ENCODE results near the gene ENTREP1. TPM values are rescaled to one million over a fixed set of nuclear protein-coding genes. Genes with fewer than 3 reads are reported as not detected.
"Not testable (repeated sequence)": the region's sequence is repeated elsewhere in the genome, so short reads cannot be mapped to it uniquely, and the experiment has no call there.

Gene ENTREP1
- total RNA-seq, 2 donors from 2014 or later: 13.7 to 25.8 TPM

DNA sequence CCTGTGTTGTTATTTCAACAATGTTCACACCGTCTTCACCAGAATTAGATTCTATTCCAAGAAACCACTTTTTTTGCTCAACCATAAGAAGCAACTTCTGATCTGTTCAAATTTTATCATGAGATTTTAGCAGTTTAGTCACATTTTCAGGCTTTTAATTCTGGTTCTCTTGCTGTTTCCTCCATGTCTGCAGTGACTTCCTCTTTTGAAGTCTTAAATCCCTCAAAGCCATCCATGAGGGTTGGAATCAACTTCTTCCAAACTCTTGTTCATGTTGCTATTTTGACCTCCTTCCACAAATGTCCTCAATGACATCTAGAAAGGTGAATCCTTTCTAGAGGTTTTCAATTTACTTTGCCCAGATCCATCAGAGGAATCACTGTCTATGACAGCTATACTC, 25.7 kb upstream of the ENTREP1 start:
- no peak for DNase-seq
- H3K9ac ChIP-seq (ENCODE audit: extremely low read depth, low read length, poor library complexity, severe bottlenecking): no peak overlapping the region
- 92 to 100% methylated on average over 1 of the region's 1 CpG for WGBS, 2 experiments (ENCODE audit: insufficient coverage in 1 of 2, insufficient read length in 1 of 2)
- H3K27ac ChIP-seq (ENCODE audit: low read depth, low read length): no peak overlapping the region
- no peaks in the 10 kb centered on the region for H3K9me3 ChIP-seq (ENCODE audit: control insufficient read depth, low read length)
- H3K4me1 Mint-ChIP-seq: peaks cover 19% of the 10 kb centered on the region
- H3K27me3 ChIP-seq (ENCODE audit: control insufficient read depth, insufficient read depth, low read length, poor library complexity, severe bottlenecking): no peaks in the 10 kb centered on the region
- TF ChIP-seq, protein P1, sequence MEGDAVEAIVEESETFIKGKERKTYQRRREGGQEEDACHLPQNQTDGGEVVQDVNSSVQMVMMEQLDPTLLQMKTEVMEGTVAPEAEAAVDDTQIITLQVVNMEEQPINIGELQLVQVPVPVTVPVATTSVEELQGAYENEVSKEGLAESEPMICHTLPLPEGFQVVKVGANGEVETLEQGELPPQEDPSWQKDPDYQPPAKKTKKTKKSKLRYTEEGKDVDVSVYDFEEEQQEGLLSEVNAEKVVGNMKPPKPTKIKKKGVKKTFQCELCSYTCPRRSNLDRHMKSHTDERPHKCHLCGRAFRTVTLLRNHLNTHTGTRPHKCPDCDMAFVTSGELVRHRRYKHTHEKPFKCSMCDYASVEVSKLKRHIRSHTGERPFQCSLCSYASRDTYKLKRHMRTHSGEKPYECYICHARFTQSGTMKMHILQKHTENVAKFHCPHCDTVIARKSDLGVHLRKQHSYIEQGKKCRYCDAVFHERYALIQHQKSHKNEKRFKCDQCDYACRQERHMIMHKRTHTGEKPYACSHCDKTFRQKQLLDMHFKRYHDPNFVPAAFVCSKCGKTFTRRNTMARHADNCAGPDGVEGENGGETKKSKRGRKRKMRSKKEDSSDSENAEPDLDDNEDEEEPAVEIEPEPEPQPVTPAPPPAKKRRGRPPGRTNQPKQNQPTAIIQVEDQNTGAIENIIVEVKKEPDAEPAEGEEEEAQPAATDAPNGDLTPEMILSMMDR (conservative IDR thresholded peaks at IDR 0.05): no peak
- peaks cover 1% of the 10 kb centered on the region for H3K27me3 Mint-ChIP-seq (ENCODE audit: insufficient read depth)
- H3K4me1 ChIP-seq (ENCODE audit: control insufficient read depth, insufficient read depth, low read length): peaks cover 5% of the 10 kb centered on the region
- H3K27ac Mint-ChIP-seq: no peak overlapping the region
- no peak overlapping the region for H3K4me3 Mint-ChIP-seq
- no peaks in the 10 kb centered on the region for H3K36me3 Mint-ChIP-seq (ENCODE audit: low read depth)
- H3K9me3 Mint-ChIP-seq: no peaks in the 10 kb centered on the region
- H3K36me3 ChIP-seq (ENCODE audit: control insufficient read depth, insufficient read depth, low read length): no peaks in the 10 kb centered on the region
- H3K4me3 ChIP-seq (ENCODE audit: low read length): no peak overlapping the region

DNA sequence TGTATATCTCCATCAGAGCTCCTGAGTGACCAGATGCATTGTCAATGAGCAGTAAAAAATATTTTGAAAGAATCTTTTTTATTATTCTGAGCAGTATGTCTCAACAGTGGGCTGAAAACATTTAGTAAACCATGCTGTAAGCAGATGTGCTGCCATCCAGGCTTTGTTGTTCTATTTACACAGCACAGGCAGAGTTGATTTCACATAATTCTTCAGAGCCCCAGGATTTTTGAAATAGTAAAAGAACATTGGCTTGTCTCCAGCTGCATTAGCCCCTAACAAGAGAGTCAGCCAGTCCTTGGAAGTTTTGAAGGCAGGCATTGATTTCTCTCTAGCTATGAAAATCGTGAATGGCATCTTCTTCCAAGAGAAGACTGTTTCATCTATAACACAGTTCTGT, 25.2 kb upstream of the ENTREP1 start:
- Mint-ChIP-seq H3K27ac (no peak overlapping the region), H3K4me3 (no peak overlapping the region), H3K36me3 (ENCODE audit: low read depth) (no peaks in the 10 kb centered on the region), H3K9me3 (no peaks in the 10 kb centered on the region), H3K27me3 (ENCODE audit: insufficient read depth) (peaks cover 1% of the 10 kb centered on the region), H3K4me1 (peaks cover 19% of the 10 kb centered on the region)
- 80 to 86% methylated on average over 1 of the region's 1 CpG for WGBS, 2 experiments (ENCODE audit: insufficient coverage in 1 of 2, insufficient read length in 1 of 2)
- H3K9ac ChIP-seq (ENCODE audit: extremely low read depth, low read length, poor library complexity, severe bottlenecking): no peak overlapping the region
- peaks cover 5% of the 10 kb centered on the region for H3K4me1 ChIP-seq (ENCODE audit: control insufficient read depth, insufficient read depth, low read length)
- DNase-seq: no peak
- TF ChIP-seq, protein P1 (conservative IDR thresholded peaks at IDR 0.05): no peak
- no peak overlapping the region for H3K4me3 ChIP-seq (ENCODE audit: low read length)
- no peaks in the 10 kb centered on the region for H3K36me3 ChIP-seq (ENCODE audit: control insufficient read depth, insufficient read depth, low read length)
- no peaks in the 10 kb centered on the region for H3K27me3 ChIP-seq (ENCODE audit: control insufficient read depth, insufficient read depth, low read length, poor library complexity, severe bottlenecking)
- no peaks in the 10 kb centered on the region for H3K9me3 ChIP-seq (ENCODE audit: control insufficient read depth, low read length)
- H3K27ac ChIP-seq (ENCODE audit: low read depth, low read length): no peak overlapping the region

DNA sequence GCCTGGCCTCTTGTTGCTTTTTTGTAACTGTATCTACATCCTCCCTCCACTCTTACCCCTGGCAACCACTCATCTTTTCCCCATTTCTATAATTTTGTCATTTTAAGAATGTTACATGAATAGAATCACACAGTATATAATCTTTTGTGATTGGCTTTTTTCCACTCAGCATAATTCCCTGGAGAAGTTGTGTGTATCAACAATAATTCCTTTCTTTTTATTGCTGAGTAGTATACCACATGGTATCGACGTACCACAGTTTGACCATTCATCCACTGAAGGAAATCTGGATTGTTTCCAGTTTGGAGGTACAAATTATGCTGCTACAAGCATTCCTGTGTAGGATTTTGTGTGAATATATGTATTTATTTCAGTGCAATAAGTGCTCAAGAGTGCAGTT, 21.7 kb upstream of the ENTREP1 start:
- no peak overlapping the region for H3K27ac Mint-ChIP-seq
- Histone ChIP-seq H3K4me1 (ENCODE audit: control insufficient read depth, insufficient read depth, low read length) (peaks cover 8% of the 10 kb centered on the region), H3K4me3 (ENCODE audit: low read length) (no peak overlapping the region), H3K27me3 (ENCODE audit: control insufficient read depth, insufficient read depth, low read length, poor library complexity, severe bottlenecking) (no peaks in the 10 kb centered on the region), H3K27ac (ENCODE audit: low read depth, low read length) (no peak overlapping the region), H3K9ac (ENCODE audit: extremely low read depth, low read length, poor library complexity, severe bottlenecking) (no peak overlapping the region), H3K36me3 (ENCODE audit: control insufficient read depth, insufficient read depth, low read length) (no peaks in the 10 kb centered on the region), H3K9me3 (ENCODE audit: control insufficient read depth, low read length) (peaks cover under 1% of the 10 kb centered on the region)
- no peak for DNase-seq
- H3K4me3 Mint-ChIP-seq: no peak overlapping the region
- no peaks in the 10 kb centered on the region for H3K27me3 Mint-ChIP-seq (ENCODE audit: insufficient read depth)
- peaks cover 11% of the 10 kb centered on the region for H3K4me1 Mint-ChIP-seq
- TF ChIP-seq, protein P1 (conservative IDR thresholded peaks at IDR 0.05): no peak
- no peaks in the 10 kb centered on the region for H3K36me3 Mint-ChIP-seq (ENCODE audit: low read depth)
- H3K9me3 Mint-ChIP-seq: no peaks in the 10 kb centered on the region
- 76 to 95% methylated on average over 2 of the region's 2 CpGs for WGBS, 2 experiments (ENCODE audit: insufficient coverage in 1 of 2, insufficient read length in 1 of 2)

DNA sequence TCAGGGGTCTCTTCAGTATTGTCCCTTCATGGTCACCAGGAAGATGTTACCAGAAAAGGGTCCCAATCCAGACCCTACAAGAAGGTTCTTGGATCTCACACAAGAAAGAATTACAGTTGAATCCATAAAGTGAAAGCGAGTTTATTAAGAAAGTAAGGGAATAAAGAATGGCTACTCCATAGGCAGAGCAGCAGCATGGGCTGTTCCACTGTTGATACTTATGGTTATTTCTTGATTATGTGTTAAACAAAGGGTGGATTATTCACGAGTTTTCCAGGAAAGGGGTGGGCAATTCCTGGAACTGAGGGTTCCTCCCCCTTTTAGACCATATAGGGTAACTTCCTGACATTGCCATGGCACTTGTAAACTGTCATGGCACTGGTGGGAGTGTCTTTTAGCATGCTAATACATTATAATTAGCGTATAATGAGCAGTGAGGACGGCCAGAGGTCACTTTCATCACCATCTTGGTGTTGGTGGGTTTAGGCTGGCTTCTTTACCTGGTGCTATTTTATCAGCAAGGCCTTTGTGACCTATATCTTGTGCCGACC, 18.0 kb upstream of the ENTREP1 start:
- 90 to 97% methylated on average over 2 to 5 of the region's 5 CpGs for WGBS, 2 experiments (ENCODE audit: insufficient coverage in 1 of 2, insufficient read length in 1 of 2)

More for the DNA sequence above, 18.0 kb upstream of the ENTREP1 start:
- not testable (repeated sequence) for H3K9ac ChIP-seq (ENCODE audit: extremely low read depth, low read length, poor library complexity, severe bottlenecking); H3K4me3 ChIP-seq (ENCODE audit: low read length); H3K27me3 ChIP-seq (ENCODE audit: control insufficient read depth, insufficient read depth, low read length, poor library complexity, severe bottlenecking); H3K36me3 Mint-ChIP-seq (ENCODE audit: low read depth); DNase-seq; H3K4me3 Mint-ChIP-seq; H3K27ac ChIP-seq (ENCODE audit: low read depth, low read length); H3K4me1 ChIP-seq (ENCODE audit: control insufficient read depth, insufficient read depth, low read length); H3K27me3 Mint-ChIP-seq (ENCODE audit: insufficient read depth); H3K36me3 ChIP-seq (ENCODE audit: control insufficient read depth, insufficient read depth, low read length)
- Mint-ChIP-seq H3K9me3 (peaks cover 27% of the 10 kb centered on the region), H3K4me1 (peaks cover 14% of the 10 kb centered on the region), H3K27ac (peak overlapping the region; percentile 22)
- peaks cover 33% of the 10 kb centered on the region for H3K9me3 ChIP-seq (ENCODE audit: control insufficient read depth, low read length)

All from endodermal cell (in vitro differentiated cells).